H1 (cell line): ENCODE results near the gene IRF4. TPM values are rescaled to one million over a fixed set of nuclear protein-coding genes. Genes with fewer than 3 reads are reported as not detected.

Source experiments
- CEBPB ChIP-seq: IDR thresholded peaks from 2 replicates; pipeline ENCODE4 v1.6.1; 2012; ENCODE audit warnings: low read depth, low read length
- CREB1 ChIP-seq: IDR thresholded peaks from 2 replicates; pipeline ENCODE4 v1.6.1; 2012; ENCODE audit warnings: inconsistent platforms
- JUN ChIP-seq: IDR thresholded peaks from 2 replicates; pipeline ENCODE4 v1.6.1; 2011; ENCODE audit warnings: low read depth, mild to moderate bottlenecking, improper control_type of control experiment, low read length
- JUND ChIP-seq: IDR thresholded peaks from 2 replicates; pipeline ENCODE4 v1.6.1; 2011; ENCODE audit warnings: mild to moderate bottlenecking, improper control_type of control experiment, low read length
- RFX5 ChIP-seq: IDR thresholded peaks from 2 replicates; pipeline ENCODE4 v1.6.1; 2011; ENCODE audit warnings: low read depth, low read length, improper control_type of control experiment, borderline replicate concordance
- SAP30 ChIP-seq: fragments of 300-600 bp; sonication (generic); IDR thresholded peaks from 2 replicates; pipeline ENCODE4 v1.7.1; 2012; ENCODE audit warnings: low read length, moderate library complexity, mild to moderate bottlenecking, inconsistent platforms; ENCODE audit not compliant: insufficient read depth, insufficient replicate concordance
- TAF7 ChIP-seq: optimal IDR thresholded peaks from 2 replicates; pipeline ENCODE3; 2011; ENCODE audit warnings: low read depth, mild to moderate bottlenecking, inconsistent platforms, low read length, moderate library complexity, borderline replicate concordance
- TEAD4 ChIP-seq: IDR thresholded peaks from 2 replicates; pipeline ENCODE4 v1.6.1; 2012; ENCODE audit warnings: low read depth, low read length, inconsistent platforms, mixed read lengths
- polyA plus RNA-seq, 7 experiments: library from polyadenylated mRNA; depleted of rRNA in 3 of 7; stranded (reverse) in 5 of 7; unstranded in 2 of 7; fragments of >200 nt in 5 of 7; fragments of 200-250 nt in 2 of 7; gene quantifications; 1 replicate in 5 of 7; 2 replicates in 1 of 7; 4 replicates in 1 of 7; pipeline versions ENCODE4 v1.2.1 to v1.2.3, GENCODE V29; 2011 to 2013; ENCODE audit warnings: missing spikeins in 2 of 7, mixed read lengths in 2 of 7
- total RNA-seq: library from RNA; stranded (reverse); fragmentation: NEBNext Ultra II Directional; extraction: Animal tissue kit (Norgen Biotek cat#: 25700); gene quantifications from 2 replicates; pipeline ENCODE4 v1.2.1, GENCODE V29; 2021
- TF ChIP-seq, protein P1 (sequence below): fragments of 300-600 bp; sonication (generic); IDR thresholded peaks from 2 replicates; pipeline ENCODE4 v1.7.1; 2012; ENCODE audit warnings: low read length, moderate library complexity, mild to moderate bottlenecking, inconsistent platforms; ENCODE audit not compliant: insufficient replicate concordance

IRF4 gene
- total and polyA plus RNA-seq, 2 of the 8 experiments (the other 6 are each of a cell fraction or from before 2014, with no cell fraction given) = 0.77 to 2.1 TPM

DNA sequence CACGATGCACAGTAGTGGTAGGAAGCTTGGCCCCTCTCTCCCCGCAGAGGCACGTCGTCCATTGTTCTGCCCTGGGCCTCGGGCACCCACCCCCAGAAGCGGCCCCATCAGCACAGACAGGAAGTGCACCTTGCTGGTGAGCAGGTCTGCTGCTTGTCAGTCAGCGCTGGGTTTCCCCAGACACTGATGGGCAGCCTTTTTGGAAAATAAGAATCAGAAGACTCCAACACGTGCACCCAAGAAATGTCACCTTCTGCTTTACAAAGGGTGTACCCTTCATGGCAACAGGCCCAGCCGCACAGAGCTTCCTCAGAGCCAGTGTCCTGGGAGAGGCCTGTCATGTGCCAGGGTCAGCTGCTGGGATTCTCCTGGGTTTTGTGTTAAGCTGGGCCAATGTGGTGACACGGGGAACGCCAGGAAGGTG, 34.7 kb upstream of the IRF4 start (continued):
- TF ChIP-seq, protein P1, sequence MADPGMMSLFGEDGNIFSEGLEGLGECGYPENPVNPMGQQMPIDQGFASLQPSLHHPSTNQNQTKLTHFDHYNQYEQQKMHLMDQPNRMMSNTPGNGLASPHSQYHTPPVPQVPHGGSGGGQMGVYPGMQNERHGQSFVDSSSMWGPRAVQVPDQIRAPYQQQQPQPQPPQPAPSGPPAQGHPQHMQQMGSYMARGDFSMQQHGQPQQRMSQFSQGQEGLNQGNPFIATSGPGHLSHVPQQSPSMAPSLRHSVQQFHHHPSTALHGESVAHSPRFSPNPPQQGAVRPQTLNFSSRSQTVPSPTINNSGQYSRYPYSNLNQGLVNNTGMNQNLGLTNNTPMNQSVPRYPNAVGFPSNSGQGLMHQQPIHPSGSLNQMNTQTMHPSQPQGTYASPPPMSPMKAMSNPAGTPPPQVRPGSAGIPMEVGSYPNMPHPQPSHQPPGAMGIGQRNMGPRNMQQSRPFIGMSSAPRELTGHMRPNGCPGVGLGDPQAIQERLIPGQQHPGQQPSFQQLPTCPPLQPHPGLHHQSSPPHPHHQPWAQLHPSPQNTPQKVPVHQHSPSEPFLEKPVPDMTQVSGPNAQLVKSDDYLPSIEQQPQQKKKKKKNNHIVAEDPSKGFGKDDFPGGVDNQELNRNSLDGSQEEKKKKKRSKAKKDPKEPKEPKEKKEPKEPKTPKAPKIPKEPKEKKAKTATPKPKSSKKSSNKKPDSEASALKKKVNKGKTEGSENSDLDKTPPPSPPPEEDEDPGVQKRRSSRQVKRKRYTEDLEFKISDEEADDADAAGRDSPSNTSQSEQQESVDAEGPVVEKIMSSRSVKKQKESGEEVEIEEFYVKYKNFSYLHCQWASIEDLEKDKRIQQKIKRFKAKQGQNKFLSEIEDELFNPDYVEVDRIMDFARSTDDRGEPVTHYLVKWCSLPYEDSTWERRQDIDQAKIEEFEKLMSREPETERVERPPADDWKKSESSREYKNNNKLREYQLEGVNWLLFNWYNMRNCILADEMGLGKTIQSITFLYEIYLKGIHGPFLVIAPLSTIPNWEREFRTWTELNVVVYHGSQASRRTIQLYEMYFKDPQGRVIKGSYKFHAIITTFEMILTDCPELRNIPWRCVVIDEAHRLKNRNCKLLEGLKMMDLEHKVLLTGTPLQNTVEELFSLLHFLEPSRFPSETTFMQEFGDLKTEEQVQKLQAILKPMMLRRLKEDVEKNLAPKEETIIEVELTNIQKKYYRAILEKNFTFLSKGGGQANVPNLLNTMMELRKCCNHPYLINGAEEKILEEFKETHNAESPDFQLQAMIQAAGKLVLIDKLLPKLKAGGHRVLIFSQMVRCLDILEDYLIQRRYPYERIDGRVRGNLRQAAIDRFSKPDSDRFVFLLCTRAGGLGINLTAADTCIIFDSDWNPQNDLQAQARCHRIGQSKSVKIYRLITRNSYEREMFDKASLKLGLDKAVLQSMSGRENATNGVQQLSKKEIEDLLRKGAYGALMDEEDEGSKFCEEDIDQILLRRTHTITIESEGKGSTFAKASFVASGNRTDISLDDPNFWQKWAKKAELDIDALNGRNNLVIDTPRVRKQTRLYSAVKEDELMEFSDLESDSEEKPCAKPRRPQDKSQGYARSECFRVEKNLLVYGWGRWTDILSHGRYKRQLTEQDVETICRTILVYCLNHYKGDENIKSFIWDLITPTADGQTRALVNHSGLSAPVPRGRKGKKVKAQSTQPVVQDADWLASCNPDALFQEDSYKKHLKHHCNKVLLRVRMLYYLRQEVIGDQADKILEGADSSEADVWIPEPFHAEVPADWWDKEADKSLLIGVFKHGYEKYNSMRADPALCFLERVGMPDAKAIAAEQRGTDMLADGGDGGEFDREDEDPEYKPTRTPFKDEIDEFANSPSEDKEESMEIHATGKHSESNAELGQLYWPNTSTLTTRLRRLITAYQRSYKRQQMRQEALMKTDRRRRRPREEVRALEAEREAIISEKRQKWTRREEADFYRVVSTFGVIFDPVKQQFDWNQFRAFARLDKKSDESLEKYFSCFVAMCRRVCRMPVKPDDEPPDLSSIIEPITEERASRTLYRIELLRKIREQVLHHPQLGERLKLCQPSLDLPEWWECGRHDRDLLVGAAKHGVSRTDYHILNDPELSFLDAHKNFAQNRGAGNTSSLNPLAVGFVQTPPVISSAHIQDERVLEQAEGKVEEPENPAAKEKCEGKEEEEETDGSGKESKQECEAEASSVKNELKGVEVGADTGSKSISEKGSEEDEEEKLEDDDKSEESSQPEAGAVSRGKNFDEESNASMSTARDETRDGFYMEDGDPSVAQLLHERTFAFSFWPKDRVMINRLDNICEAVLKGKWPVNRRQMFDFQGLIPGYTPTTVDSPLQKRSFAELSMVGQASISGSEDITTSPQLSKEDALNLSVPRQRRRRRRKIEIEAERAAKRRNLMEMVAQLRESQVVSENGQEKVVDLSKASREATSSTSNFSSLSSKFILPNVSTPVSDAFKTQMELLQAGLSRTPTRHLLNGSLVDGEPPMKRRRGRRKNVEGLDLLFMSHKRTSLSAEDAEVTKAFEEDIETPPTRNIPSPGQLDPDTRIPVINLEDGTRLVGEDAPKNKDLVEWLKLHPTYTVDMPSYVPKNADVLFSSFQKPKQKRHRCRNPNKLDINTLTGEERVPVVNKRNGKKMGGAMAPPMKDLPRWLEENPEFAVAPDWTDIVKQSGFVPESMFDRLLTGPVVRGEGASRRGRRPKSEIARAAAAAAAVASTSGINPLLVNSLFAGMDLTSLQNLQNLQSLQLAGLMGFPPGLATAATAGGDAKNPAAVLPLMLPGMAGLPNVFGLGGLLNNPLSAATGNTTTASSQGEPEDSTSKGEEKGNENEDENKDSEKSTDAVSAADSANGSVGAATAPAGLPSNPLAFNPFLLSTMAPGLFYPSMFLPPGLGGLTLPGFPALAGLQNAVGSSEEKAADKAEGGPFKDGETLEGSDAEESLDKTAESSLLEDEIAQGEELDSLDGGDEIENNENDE = no peak
- TF ChIP-seq JUND = no peak
- no peak for TF ChIP-seq CEBPB
- TF ChIP-seq JUN = no peak
- no peak for TF ChIP-seq TAF7
- no peak for TF ChIP-seq TEAD4
- TF ChIP-seq CREB1 = no peak
- no peak for TF ChIP-seq SAP30
- no peak for TF ChIP-seq RFX5
